T follicular helper cell (primary cell): ENCODE results near the gene STYXL1.

Experiments used
- DNase-seq: peaks from one replicate; pipeline ENCODE4 v3.0.0-alpha.2; 2020; ENCODE audit warnings: low read depth

Gene STYXL1

GRCh38 chr7:75955331-75955955 is 92.4 kb downstream of the STYXL1 start:
- no peak for DNase-seq

- no peak for DNase-seq
These were observed 93.9 kb downstream of the STYXL1 start for GRCh38 chr7:75953931-75954330.

GRCh38 chr7:75953431-75953830 is 94.4 kb downstream of the STYXL1 start:
- no peak for DNase-seq

GRCh38 chr7:75951506-75951905 is 96.3 kb downstream of the STYXL1 start:
- no peak for DNase-seq

DNA sequence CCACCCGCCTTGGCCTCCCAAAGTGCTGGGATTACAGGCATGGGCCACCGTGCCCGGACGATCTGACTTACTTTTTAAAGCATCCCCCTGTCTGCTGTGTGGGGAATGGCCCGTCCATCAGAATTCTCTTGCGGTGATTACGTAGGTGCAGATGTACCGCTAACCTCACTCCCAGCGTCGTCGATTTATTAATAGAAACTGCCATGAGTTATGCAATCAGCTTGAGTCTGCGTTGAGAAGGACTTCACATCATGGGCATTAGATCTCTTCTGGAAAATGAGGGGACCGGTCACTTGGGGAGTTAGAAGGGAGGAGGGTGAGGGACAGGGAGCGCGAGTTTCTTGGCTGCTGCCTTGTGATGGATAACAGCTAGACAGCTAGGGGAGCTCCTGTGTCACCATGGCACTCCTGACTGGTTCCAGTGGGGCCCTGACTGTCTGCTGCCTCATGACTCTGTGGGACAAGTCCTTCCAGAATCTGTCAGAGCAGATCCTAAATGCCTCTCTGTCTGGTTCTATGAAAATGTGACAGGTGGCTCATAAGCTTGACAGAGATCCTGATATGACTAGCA is 97.6 kb downstream of the STYXL1 start:
- DNase-seq, result no peak

DNA sequence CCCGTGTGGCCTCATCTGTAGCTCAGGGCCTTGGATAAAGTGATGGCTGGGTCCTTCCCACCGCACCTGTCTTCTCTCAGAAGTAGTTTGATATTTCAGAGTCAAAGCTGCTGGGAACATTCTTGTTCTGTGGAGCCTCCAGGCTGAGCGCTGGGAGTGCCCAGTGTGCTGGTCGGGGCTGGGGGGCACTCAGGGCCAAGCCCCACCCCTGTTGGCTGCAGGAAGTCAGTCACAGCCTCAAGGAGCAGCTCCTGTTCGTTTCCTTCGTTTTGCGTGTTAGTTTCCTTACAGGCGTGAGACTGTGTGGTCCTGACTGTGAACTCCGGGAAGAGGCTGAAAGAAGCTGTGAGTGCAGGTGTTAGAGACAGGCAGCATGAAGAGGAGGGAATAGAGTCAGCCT is 99.6 kb downstream of the STYXL1 start:
- no peak for DNase-seq
